Measurements from ENCODE around the gene FSTL3. TPM values are rescaled to one million over a fixed set of nuclear protein-coding genes. Genes with fewer than 3 reads are reported as not detected.
"Not testable (repeated sequence)": the region's sequence is repeated elsewhere in the genome, so short reads cannot be mapped to it uniquely, and the experiment has no call there.

FSTL3 gene
- total RNA-seq, 1 donor from 2014 or later: 3.3 TPM

DNA sequence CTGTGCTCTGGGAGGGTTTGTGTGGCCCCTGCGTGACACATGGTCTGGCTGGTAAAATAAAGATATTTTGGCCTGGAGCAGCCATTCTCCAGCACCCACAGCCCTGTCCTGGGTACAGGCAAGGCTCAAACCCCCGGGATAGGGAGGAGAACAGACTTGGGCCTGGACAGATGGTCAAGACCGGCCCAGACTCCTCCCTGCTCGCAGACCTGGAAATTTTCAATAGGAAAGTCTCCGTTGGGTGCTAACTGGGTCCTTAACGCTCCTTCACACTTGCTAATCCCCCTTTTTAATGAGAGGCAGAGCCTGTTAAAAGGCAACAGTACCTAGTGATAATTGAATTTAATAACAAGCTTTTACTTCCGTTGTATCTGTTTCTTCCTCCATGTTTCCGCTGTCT, 35.1 kb downstream of the FSTL3 start:
- DNase-seq: no peak

DNA sequence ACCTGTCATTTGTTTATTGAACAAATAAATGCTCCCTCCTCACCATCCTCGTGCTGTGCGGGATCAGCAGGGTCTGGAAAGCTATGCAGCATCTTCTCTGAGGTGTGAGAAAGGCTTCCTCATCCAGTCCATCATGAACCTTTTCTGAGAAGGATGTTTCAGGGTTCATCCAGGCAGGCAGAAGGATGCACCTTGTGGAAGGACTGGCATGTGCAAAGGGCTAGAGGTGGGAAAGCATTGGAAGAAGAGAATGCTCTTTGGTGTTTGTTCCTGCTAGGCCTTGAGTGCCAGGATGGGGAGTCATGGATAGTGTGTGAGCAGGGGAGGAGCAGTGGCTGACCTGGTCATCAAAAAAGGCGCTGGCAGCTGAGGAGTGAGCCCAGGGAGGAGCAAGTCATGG, 39.2 kb downstream of the FSTL3 start:
- no peak for DNase-seq

DNA sequence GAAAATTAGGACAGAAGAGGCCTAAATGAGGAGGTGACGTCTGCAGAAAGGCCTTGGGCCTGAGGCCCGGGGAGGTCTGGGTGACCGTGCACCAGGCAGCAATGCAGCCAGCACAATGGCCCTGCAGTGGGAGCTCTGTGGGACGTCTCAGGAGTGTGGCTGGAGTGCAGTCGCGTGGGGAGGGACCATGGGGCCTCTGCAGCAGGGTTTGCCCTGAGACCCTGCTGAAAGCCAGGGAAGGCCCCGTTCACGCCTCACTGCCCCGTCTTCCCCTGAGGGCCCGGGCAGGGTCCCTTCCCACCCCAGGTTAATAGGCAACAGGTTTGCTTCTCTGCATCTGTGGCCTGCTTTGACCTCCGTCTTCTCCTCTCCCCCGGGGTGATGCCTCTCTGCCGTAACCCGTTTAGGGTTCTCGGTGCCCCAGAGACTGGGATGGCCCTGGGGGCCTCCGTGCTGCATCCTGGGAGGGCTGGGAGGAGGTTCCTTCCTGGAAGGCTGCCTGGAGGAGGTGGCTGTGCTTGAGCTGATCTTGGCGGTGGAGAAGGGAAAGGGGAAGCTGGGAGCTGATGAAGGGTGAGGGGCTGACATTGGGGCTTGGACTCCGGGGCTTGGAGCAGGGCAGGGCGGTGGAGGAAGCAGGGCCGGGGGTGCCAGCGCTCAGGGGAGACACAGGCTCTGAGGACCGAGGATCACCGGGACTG, 42.2 kb downstream of the FSTL3 start:
- DNase-seq: no peak

DNA sequence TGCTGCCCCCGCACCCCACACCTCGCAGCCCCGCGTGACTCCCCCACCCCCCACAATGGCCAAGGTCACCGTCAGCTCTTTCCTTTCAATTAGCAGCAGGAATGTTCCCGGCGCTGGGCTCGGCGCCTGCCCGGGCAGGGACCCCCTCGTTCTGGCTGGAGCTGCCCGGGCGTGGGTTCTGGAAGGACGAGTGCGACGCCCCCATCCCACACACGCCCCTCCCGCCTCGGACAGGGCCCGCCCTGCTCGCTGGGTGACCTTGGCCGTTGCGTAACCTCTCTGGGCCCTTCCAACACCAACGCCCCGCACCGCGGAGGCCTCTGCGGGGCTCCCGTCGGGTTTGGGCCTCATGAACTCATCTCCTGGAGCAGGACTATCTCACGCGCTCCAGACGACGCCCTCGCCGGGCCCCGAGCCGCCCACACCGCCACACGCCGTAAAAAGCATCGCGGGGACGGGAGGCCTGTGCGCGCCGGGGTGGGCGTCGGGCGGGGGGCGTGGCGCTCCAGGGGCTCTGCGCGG, 42.9 kb downstream of the FSTL3 start:
- DNase-seq: no peak

DNA sequence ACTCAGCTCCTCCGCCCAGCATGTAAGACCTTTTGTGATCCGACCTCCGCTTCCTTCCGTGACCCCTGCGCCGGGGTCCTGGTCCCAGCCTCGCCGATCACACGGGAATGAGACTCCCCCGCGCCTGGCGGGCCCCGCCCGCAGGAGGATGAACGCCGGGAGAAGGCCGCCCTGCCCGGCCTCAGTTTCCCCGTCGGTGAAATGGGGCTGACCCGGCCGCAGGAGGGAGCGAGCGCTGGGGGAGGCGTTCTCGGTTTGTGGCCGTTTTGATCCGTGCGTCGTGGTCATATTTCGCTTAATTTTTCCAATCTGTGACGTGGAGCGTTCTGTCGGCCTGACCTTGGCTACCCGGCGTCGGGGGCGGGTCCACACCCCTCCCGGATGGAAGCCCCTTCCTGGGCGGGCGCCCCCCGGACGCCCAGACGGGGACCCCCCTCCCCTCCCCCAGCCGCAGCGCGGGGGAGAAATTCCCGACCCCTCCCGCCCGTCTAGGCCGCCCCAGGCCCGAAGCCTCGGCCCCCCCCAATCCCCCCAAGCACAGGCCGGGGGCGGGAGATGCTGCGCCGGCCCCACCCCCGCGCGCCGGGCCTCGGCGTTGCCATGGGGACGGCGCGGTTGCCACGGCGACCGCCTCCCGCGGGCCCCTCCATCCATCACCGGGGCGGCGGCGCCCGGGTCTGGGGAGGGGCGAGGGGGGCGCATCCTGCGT, 43.6 kb downstream of the FSTL3 start:
- DNase-seq: no peak

DNA sequence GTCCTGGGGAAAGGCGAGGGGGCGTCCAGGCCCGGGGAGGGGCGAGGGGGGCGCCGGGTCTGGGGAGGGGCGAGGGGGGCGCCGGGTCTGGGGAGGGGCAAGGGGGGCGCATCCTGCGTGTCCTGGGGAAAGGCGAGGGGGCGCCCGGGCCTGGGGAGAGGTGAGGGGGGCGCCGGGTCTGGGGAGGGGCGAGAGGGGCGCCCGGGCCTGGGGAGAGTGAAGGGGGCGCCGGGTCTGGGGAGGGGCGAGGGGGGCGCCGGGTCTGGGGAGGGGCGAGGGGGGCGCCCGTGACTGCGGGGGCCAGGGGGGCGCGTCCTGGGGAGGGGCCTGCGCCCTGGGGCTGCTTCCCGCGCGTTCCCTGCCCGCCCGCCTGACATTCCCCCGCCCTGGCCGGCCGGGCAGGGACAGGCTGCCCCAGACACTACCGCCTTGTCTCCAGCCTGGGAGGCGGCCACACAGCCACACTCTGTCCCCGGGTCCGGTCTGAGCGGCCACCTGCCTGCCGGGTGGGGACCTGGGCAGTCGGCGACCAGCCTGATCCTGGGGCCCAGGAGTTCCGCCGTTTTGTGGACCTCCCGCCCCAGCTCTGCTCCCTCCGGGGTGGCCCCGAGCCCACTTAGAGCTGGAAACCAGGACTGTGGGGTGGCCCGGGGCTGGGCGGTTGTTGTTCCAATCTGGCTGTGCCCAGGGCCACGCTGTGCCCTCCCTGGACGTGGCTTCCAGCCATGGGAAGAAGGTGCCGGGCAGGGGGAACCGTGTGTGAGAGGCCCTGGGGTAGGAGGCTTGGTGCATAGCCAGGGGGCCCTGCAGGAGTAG, 44.4 kb downstream of the FSTL3 start:
- peak; percentile 36 for DNase-seq

DNA sequence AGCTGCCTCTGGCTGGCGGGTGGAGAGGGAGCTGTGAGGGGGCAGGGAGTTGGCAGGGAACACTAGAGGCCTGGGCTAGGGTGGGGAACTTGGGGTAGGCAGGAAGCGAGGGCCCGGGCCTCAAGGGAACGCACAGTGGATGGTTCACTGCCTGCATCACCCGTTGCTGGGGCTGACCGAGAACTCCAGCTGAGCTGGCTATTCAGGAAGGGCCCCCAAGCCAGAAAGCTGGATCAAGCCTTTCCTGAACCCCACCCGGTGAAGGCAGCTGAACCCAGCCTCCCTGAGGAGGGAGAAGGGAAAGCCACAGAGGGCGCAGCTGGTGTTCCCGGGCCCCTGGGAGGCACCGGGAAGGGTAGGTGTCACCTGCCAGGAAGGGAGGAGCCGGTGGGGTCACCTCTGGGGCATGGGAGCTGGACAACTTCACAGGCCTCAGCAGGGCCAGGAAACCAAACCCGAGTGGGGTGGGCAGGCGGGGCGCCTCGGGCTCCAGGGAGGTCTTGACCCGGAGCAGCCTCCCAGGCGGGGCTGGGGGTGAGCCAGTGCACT, 46.4 kb downstream of the FSTL3 start:
- no peak for DNase-seq

DNA sequence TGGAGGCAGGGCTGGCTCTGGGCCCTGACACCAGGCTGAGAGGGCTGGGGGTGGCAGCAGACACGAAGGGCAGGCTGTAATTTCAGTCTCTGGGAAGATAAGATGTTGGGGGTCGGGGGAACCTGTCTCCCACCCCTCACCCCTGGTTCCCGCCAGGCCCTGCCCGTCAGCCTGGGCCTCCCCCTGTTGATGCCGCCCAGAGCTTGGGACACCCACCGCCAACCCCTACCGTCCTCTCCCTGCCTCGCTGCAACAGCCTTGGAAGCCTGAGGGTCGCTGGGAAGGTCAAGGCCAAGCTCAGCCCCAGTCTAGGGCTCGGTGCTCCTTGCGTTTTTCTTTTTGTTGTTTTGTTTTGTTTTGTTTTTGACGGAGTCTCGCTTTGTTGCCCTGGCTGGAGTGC, 47.1 kb downstream of the FSTL3 start:
- DNase-seq: no peak

DNA sequence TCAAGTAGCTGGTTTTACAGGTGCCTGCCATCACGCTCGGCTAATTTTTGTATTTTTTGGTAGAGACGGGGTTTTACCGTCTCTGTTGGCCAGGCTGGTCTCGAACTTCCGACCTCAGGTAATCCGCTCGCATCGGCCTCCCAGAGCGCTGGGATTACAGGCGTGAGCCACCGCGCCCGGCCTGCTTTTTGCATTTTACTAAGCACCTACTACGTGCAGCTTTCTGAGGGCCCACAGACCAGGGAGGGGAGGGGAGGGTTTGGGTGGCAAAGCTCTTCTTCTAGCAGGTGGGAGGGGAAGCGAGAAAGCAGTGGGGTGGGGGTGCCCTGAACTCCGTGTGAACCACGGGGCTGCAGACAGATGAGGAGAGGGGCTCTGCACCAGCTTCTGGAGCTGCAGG, 47.5 kb downstream of the FSTL3 start:
- DNase-seq: no peak

DNA sequence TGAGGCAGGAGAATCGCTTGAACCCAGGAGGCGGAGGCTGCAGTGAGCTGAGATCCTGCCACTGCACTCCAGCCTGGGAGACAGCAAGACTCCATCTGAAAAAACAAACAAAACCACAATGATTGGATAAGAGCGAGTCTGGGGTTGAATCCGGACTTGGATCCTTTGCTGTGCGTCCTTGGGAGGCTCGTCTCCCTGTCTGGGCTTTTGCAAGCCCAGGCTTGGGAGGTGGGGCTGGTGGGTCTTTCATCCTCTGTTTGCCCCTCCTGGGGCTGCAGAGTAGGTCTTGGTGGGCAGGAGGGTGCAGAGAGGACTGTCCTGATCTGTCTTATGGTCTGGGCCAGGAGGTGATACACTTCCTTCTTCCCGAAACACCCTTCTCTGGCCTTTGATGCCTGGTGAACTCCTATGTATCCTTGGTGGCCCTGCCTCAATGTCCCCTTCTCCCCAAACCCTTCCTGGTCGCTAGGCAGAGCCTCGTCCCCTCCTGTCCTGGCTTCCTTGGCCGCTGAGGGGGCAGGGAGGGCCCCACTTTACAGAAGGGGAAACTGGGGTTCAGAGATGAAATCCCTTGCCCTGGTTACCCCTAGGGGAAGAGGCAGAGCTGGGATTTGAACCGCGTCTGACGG, 49.4 kb downstream of the FSTL3 start:
- no peak for DNase-seq

DNA sequence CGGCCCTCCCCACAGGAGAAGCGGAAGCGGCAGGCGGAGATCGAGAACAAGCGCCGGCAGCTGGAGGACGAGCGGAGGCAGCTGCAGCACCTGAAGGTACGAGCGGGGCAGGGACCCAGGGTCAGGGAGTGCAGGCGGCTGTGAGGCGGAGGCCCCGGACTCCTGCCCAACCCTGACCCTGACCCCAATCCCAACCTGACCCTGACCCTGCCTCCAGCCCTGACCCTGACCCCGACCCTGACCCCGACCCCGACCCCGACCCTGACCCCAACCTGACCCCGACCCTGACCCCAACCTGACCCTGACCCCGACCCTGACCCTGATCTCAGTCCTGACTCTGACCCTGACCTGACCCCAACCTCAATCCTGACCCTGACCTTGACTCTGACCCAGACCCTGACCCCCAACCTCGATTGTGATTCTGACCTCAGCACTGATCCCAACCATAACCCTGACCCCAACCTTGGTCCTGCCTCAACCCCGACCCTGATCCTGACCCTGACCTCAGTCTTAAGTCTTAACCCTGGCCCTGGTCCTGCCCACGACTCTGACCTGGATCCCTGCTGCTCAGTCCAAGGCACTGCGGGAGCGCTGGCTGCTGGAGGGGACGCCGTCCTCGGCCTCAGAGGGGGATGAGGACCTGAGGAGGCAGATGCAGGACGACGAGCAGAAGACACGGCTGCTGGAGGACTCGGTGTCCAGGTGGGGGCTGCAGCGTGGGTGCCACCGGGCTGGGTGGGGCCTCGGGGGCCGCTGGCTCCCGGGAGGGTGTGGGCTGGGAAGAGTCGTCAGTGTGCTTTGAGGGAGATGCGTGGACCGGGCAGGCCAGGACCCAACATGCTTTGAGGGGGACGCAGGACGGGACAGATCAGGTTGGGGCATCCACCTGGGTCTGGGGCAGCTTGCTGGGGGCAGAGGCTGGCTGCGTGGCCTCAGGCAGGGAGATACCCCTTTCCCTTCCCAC, 51.1 kb downstream of the FSTL3 start:
- no peak for DNase-seq

DNA sequence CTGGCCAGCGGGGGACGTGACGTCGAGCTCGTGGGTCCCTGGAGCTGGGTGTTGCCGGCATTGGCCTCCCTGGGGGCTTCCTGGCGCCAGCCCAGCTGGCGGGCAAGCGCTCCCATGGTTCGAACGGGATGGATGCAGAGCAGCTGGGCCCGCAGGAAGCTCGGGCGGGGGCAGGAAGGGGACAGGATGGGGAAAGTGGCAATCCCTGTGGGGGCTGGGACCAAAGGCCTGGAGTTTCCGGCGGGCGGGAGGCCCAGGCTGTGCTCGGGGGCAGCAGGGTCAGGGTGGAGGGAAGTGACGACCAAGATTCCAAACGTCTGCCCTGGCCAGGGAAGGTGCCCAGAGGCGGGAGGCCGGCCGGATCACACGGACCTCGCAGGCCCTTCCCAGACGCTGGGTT, 51.8 kb downstream of the FSTL3 start:
- no peak for DNase-seq

DNA sequence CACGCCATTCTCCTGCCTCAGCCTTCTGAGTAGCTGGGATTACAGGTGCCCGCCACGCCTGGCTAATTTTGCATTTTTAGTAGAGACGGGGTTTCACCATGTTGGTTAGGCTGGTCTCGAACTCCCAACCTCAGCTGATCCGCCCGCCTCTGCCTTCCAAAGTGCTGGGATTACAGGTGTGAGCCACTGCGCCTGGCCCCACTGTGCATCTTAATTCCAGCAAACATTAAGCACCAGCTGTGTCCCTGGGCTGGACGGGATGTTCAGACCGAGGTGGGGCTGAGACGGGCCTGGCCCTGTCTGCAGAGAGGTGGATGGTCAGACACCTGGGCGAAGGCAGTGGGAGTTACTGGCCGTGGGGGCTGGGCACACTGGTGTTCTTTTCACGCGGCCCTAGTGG, 53.4 kb downstream of the FSTL3 start:
- DNase-seq: not testable (repeated sequence)

DNA sequence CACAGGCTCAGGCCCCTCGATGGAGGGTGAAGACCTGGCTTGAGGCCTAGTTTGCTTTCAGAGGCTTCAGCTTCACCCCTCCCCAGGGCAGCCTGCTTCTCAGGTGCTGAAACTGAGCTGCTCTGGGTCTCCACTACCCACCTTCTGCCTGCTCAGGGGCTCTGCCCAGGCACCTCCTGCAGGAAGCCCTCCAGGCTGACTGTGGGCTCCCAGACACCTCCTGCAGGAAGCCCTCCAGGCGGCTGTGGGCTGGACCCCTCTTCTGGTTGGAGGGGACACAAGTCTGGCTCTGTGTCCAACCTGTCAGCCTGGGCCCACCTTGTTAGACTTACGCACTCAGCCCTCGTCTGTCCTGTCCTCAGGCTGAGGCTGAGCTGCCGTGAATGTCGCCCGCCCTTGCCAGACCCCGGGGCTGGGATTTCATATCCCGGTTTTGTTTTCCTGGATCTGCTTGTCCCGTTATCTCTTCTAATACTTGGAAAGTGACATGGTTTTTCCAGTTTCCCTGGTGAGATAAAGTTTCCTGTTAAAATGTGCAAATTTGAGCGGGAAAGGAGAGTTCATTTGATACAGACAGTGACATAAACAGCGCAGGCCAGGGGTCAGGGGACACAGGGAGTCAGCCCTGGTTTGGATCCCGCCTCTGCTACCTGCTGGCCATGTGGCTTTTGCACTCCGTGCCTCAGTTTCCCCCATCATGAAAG, 53.9 kb downstream of the FSTL3 start:
- no peak for DNase-seq

DNA sequence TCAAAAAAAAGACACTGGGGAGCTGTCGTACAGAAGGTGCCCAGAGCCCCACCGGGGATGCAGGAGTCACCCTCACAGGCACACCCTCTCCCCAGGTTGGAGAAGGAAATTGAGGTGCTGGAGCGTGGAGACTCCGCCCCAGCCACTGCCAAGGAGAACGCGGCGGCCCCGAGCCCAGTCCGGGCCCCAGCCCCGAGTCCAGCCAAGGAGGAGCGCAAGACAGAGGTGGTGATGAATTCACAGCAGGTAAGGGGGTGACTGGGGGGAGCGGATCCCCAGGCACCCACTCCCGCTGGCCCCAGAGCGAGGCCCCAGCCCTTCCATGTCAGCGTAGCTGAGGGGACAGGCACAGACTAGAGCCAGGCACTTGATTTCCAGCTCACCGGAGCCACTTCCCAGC, 54.8 kb downstream of the FSTL3 start:
- no peak for DNase-seq

DNA sequence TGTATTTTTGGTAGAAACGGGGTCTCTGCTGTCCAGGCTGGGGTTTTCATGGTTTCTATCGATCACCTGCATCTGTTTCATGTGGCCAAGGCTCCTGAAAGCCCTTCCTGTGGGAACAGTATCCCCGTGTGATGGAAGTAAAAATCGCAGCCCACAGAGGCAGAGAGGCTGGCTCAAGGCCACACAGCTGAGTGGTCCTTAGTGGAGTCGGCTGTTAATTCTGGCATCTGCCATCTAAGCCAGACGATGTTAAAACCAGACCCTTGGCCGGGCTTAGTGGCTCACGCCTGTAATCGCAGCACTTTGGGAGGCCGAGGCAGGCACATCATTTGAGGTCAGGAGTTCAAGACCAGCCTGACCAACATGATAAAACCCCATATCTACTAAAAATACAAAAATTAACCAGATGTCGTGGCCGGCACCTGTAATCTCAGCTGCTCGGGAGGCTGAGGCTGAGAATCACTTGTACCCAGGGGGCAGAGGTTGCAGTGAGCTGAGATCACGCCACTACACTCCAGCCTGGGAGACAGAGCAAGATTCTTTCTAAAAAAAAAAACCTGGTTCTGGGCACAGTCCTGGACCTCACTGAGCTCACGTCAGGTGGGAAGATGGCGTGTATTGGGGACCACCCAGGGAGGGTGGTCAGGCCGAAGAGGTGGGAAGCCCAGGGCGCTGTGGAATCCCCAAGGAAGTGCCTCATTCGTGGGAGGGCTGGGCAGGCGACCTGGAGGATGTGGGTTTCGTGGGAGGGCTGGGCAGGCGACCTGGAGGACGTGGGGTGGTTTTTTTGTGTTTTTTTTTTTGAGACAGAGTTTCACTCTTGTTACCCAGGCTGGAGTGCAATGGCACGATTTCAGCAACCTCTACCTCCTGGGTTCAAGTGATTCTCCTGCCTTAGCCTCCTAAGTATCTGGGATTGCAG, 56.2 kb downstream of the FSTL3 start:
- no peak for DNase-seq
